SK-N-DZ (cell line): ENCODE data around the gene OTUD3.
"Not testable (repeated sequence)": the region's sequence is repeated elsewhere in the genome, so short reads cannot be mapped to it uniquely, and the experiment has no call there.

Experiments
- DNase-seq: peaks from one replicate; pipeline ENCODE4 v3.0.0-alpha.2; 2015; ENCODE audit warnings: low spot score

The OTUD3 gene

GRCh38 chr1:19868575-19868974, 13.6 kb upstream of the OTUD3 start:
- DNase-seq: not testable (repeated sequence)

- DNase-seq: not testable (repeated sequence)
Observed at GRCh38 chr1:19869453-19869852, 12.7 kb upstream of the OTUD3 start.

- no peak for DNase-seq
Observed at GRCh38 chr1:19869929-19870328, 12.3 kb upstream of the OTUD3 start.

GRCh38 chr1:19872190-19872589, 10.0 kb upstream of the OTUD3 start:
- no peak for DNase-seq

- DNase-seq: no peak
Observed at GRCh38 chr1:19877181-19877750, 4.9 kb upstream of the OTUD3 start.

GRCh38 chr1:19877821-19878636, 4.2 kb upstream of the OTUD3 start:
- peak; percentile 84 for DNase-seq

GRCh38 chr1:19878637-19878985, 3.6 kb upstream of the OTUD3 start:
- no peak for DNase-seq

- DNase-seq: no peak
Observed at GRCh38 chr1:19879227-19879626, 3.0 kb upstream of the OTUD3 start.

GRCh38 chr1:19879661-19880060, 2.5 kb upstream of the OTUD3 start:
- DNase-seq: no peak

- DNase-seq: not testable (repeated sequence)
Observed at GRCh38 chr1:19880841-19881240, 1.4 kb upstream of the OTUD3 start.

GRCh38 chr1:19884312-19884711, 2.1 kb downstream of the OTUD3 start:
- no peak for DNase-seq

GRCh38 chr1:19885821-19886220, 3.6 kb downstream of the OTUD3 start:
- DNase-seq: no peak

GRCh38 chr1:19888112-19888511, 5.9 kb downstream of the OTUD3 start:
- no peak for DNase-seq

GRCh38 chr1:19889656-19890055, 7.5 kb downstream of the OTUD3 start:
- no peak for DNase-seq

- DNase-seq: no peak
Observed at GRCh38 chr1:19892129-19892528, 9.9 kb downstream of the OTUD3 start.

- DNase-seq: no peak
Observed at GRCh38 chr1:19892628-19893168, 10.5 kb downstream of the OTUD3 start.

- DNase-seq: no peak
Observed at GRCh38 chr1:19893687-19894086, 11.5 kb downstream of the OTUD3 start.

GRCh38 chr1:19894218-19894617, 12.0 kb downstream of the OTUD3 start:
- no peak for DNase-seq

GRCh38 chr1:19901653-19902052, 19.5 kb downstream of the OTUD3 start:
- no peak for DNase-seq

- no peak for DNase-seq
Observed at GRCh38 chr1:19903621-19904020, 21.4 kb downstream of the OTUD3 start.

- no peak for DNase-seq
Observed at GRCh38 chr1:19907456-19907855, 25.3 kb downstream of the OTUD3 start.

- DNase-seq: no peak
Observed at GRCh38 chr1:19909392-19909791, 27.2 kb downstream of the OTUD3 start.

GRCh38 chr1:19909971-19910370, 27.8 kb downstream of the OTUD3 start:
- DNase-seq: no peak
